NCI-H2029 (cell line): ENCODE measurements around the gene ATP6AP2.
"Not testable (repeated sequence)": the region's sequence is repeated elsewhere in the genome, so short reads cannot be mapped to it uniquely, and the experiment has no call there.

Source experiments
- DNase-seq: peaks from one replicate; lab custom pipeline; 2025; lab: John Stamatoyannopoulos, UW

ATP6AP2 gene

GRCh38 chrX:40580537-40581335 lies at the start of gene ATP6AP2:
Gene ATP6AP2 (plus strand): TSS chrX:40580970. CDS start chrX:40581066, 96 bp downstream.
- peak; percentile 88 for DNase-seq

- no peak for DNase-seq
Measured at GRCh38 chrX:40531056-40531826, 49.5 kb upstream of the ATP6AP2 start.

GRCh38 chrX:40537310-40537709 lies 43.5 kb upstream of the ATP6AP2 start:
- DNase-seq = no peak

GRCh38 chrX:40538406-40538805 lies 42.4 kb upstream of the ATP6AP2 start:
- DNase-seq = no peak

- peak; percentile 11 for DNase-seq
Measured at GRCh38 chrX:40539214-40540142, 41.3 kb upstream of the ATP6AP2 start.

GRCh38 chrX:40542208-40542607 lies 38.6 kb upstream of the ATP6AP2 start:
- DNase-seq = no peak

- DNase-seq = no peak
Measured at GRCh38 chrX:40542972-40543371, 37.8 kb upstream of the ATP6AP2 start.

GRCh38 chrX:40543661-40544328 lies 37.0 kb upstream of the ATP6AP2 start:
- peak; percentile 56 for DNase-seq

GRCh38 chrX:40544343-40545266 lies 36.2 kb upstream of the ATP6AP2 start:
- DNase-seq = peak; percentile 3

GRCh38 chrX:40546870-40547269 lies 33.9 kb upstream of the ATP6AP2 start:
- DNase-seq = no peak

DNA sequence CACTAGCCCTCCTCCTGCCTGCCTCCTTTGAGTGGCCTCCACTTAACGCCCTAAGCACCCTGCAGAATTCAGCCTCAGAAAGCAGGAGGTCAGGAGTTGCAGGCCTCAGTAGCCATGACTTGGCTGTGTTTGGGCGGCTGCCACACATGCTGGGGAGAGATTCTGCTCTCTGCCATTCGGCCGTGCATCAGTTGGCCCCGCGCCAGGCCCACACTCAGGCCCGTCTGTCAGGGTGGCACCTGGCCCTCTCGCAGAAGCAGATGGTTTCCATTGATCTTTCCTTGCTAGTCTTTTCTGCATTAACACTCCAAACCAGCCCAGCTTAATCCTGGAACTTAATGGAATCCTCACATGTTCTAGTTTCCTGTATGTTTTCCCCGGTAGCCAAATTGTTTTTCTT lies 30.7 kb upstream of the ATP6AP2 start:
- peak; percentile 57 for DNase-seq

DNA sequence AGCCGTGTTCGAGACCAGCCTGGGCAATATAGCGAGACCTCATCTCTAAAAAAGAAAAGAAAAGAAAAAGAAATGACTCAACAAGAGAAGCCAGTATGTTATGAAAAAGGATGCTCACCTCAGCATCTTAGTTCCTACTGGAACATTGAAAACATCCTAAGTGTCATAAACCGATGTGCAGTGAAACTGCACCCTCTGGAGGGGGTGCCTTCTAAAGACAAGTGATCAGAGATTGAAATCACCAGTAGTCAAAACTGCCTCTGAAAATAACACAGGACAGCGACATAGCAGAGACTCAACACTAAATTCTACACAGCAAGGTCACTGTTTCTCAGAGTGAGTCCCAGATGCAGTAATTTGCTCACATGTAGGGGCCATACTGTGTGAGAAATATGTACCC lies 28.0 kb upstream of the ATP6AP2 start:
- DNase-seq = no peak

GRCh38 chrX:40558590-40558989 lies 22.2 kb upstream of the ATP6AP2 start:
- no peak for DNase-seq

GRCh38 chrX:40563784-40564183 lies 17.0 kb upstream of the ATP6AP2 start:
- DNase-seq = no peak

DNA sequence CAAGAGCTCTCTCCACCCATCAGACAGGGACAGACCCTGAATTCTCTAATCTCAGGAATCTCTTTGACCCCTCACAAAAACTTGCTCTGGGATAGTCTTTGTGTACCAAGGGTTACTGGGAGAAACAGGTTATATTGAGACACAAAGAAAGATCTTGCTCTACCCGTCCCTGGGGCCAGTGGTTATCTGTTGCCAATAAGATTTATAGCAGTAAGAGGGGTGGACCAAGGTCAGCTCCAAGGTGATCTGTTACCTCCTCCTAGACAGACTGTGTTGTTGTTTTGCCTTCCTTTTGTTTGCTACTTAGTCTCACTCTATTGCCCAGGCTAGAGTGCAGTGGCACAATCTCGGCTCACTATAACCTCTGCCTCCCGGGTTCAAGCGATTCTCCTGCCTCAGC lies 16.3 kb upstream of the ATP6AP2 start:
- no peak for DNase-seq

DNA sequence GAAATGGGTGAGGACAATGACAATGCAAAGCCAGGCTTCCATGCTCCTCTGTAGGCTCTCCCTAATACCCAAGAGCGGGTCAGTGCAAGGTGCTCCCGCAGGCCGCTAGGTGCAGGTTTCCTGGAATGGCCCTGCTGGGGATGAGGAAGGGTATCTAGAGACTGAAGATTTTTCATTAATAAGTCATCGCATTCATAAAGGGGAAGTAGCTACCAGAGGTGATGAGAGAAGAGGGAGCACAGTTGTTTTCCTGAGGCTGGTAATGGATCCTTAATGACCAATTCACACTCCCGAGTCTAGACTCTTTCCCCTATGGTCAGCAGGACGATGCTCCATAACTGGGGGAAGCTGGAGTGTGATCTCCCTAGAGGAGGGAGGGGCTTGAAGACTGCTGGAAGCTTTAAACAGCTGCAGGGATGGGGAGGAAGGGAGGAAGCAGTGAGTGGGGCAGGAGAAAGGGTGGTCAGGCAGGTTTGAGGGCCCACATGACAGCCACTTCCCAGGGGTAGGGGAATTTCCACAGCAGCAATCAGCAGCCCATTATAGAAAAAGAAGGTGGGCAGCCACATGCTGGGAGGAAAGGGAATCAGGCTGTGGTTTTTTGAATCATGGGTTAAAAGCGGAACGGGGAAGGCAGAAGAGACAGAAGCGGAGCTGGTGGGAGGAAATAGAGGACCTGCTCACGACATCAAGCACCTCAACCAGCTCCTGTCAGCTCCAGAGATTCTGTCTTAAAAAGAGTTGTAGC lies 10.2 kb upstream of the ATP6AP2 start:
- DNase-seq = no peak

GRCh38 chrX:40571164-40571563 lies 9.6 kb upstream of the ATP6AP2 start:
- not testable (repeated sequence) for DNase-seq

GRCh38 chrX:40571600-40571999 lies 9.2 kb upstream of the ATP6AP2 start:
- DNase-seq = no peak

DNA sequence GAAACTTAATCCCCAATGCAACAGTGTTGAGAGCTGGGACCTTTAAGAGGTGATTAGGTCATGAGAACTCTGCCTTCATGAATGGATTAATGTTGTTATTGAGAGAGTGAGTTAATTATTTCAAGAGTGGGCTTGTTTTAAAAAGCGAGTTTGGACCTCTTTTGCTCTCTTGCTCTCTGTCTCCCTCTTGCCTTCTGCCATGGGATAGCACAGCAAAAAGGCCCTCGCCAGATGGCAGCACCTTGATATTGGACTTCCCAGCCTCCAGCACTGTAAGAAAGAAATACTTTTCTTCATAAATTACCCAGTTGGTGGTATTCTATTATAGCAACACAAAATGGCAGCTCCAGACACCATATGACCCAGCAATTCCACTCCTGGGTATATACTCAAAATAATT lies 7.0 kb upstream of the ATP6AP2 start:
- DNase-seq = no peak

DNA sequence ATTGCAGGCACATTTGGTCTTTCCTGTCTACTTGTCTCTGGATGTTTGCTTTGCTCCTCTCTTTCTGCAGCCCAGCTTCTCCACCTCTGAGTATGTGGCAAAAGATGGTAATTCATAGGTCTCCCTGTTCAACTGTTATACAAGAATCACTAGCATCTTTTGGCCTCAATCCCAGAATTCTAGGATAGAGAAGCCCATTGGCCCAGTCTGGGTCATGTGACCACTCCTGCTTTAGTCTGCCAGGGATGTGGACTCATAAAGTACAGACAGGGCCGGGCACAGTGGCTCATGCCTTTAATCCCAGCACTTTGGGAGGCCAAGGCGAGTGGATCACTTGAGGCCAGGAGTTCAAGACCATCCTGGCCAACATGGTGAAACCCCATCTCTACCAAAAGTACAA lies 5.4 kb upstream of the ATP6AP2 start:
- peak; percentile 38 for DNase-seq
